GM21576 (cell line): Measurements from ENCODE around the gene ACVR2A.

Source experiments
- ATAC-seq: cut with Tn5 transposase; IDR thresholded peaks from one replicate; pipeline ENCODE4 v1.9.1; 2021; ENCODE audit warnings: mild to moderate bottlenecking, moderate library complexity; ENCODE audit not compliant: unreplicated experiment

Gene ACVR2A

DNA sequence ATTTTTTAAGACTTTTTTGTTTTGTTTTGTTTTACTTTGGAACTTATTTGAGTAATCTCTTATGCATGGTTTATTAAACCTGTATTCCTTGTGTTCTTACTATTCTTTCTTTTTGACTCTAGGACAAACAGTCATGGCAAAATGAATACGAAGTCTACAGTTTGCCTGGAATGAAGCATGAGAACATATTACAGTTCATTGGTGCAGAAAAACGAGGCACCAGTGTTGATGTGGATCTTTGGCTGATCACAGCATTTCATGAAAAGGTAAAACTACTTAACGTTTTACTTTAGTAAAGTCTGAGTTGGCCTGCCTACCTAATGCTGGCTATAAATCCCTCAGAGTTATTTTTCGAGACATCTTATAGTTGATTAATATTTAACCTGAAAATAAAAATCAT lies 72.3 kb downstream of the ACVR2A start:
- ATAC-seq = no peak

- no peak for ATAC-seq
Measured at GRCh38 chr2:147923846-147924245, 79.0 kb downstream of the ACVR2A start.

DNA sequence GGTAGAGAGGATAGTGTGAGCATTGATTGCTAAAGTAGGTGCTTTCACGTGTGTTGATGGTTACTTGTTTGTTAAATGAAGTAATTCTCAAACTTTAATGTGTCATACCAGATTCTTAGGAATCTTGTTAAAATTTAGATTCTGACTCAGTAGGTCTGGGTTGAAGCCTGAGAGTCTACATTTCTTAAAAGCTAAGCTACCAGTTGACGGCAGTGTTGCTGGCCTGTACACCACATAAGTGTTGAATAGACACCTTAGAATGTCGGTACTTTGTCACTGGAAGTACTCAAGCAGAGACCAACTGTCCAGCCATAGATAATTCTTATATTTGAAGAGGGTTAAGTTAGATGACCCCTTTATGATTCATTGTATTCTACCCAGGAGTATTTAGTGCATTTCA lies 79.8 kb downstream of the ACVR2A start:
- ATAC-seq = no peak

DNA sequence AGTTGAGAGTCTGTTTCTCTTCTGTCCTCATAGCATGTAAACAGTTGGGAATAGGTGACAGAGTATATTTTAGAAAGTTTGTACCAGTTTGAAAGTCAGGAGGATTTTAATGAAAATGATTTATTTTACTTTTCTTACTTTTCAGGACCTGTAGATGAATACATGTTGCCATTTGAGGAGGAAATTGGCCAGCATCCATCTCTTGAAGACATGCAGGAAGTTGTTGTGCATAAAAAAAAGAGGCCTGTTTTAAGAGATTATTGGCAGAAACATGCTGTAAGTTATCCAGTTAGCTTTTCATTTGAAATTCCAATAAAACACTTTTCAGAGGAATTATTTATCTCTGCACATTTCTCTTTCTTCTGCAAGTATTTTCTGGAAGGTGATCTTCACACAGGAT lies 81.1 kb downstream of the ACVR2A start:
- no peak for ATAC-seq

GRCh38 chr2:147927053-147927588 lies 82.3 kb downstream of the ACVR2A start:
- ATAC-seq = no peak

GRCh38 chr2:147933931-147934330 lies 89.1 kb downstream of the ACVR2A start:
- ATAC-seq = no peak

GRCh38 chr2:147934881-147935620 lies 90.2 kb downstream of the ACVR2A start:
- no peak for ATAC-seq

DNA sequence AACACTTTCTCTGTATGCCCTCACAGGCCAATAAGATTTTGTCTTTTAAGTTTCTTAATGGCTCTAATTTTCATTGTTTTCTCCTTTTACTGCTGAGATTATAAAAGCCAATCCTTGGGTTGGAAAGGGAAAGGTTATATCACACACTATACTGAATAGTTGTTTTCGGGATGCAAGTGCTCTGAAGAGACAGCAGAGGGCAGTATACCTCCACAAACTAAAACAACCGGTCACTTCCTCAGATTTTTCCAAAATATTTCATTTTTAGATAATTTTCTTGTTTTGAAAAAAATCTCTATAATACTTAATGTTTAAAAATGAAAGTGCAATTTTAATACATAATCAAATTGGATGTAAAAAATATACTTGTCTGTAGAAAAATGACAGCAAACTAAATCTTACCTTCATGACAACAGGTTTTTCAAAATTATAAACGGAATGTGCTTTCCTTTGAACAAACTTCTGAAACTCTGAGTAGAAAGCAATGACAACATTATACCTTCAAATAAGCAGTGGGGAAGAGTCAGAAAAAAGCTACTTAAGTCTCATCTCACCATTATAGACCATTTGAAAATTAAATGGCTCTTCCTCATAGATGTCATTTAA lies 93.0 kb downstream of the ACVR2A start:
- peak; percentile 75 for ATAC-seq

DNA sequence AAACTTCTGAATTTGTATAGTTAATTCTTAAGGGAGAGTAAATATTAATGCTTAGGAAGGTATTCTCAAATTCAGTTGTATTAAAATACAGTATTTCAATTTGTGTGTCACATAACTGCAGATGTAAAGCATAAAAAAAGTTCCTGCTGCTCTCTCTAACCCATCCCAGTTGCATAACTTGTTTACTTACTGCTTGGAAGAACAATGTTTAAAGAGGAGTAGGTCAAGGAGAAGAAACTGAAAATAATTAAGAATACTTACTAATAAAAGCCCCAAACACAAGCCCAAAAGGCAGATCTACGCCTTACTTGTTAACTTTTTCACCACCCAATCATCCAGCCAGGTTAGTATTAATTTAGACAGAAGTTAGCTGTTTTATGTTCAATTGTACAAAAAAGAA lies 94.5 kb downstream of the ACVR2A start:
- no peak for ATAC-seq

GRCh38 chr2:147945660-147946059 lies 100.8 kb downstream of the ACVR2A start:
- no peak for ATAC-seq

DNA sequence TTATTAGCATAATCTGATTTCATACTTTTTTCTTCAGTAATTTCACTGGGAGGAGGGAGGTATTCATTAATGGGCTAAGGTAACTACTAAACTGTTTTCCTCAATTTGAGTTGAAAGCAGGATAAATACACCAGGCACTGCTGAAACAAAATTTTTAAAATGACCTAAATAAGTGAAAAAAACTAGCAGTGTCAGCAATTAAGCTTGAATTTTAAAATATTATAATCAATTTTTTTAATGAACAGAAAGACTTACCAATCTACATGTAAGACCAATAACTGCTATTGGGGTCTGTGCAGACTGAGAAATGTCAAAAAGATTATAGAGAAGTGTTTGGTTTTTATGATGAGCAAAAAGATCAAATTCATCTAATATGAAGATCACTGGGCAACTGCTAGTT lies 107.3 kb downstream of the ACVR2A start:
- ATAC-seq = no peak

DNA sequence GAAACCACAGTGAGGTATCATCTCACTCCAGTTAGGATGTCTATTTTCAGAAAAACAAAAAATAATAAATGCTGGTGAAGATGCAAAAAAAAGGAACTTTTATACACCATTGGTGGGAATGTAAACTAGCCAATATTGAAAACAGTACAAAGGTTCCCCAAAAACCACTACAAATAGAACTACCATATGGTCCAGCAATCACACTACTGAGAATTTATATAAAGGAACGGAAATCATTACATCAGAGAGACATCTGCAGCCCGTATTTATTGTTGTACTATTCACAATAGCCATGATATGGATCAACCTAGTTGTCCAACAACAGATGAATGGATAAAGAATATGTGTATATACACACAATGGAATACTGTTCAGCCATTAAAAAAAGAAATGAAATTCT lies 123.7 kb downstream of the ACVR2A start:
- no peak for ATAC-seq

DNA sequence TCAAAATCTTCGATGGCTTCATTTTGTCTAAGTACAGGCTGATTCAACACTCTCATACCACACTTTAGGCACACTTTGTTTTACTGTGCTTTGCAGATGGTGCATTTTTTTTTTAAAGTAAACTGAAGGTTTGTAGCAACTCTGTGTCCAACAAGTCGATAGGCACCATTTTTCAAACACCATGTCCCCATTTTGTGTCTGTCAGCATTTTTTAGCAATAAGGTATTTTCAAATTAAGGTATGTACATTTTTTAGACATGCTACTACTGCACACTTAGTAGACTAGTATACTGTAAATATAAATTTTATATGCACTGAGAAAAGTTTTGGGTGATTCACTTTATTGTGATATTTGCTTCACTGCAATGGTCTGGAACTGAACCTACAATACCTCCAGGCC lies 131.3 kb downstream of the ACVR2A start:
- ATAC-seq = no peak

GRCh38 chr2:147977679-147978078 lies 132.8 kb downstream of the ACVR2A start:
- ATAC-seq = no peak
